Stomach (tissue), 4 donors: Measurements from ENCODE around the gene OR10V1.

Experiments used
- POLR2AphosphoS5 ChIP-seq, 3 donors: sonication (generic); formaldehyde crosslinking; IDR thresholded peaks; one replicate each; pipeline ENCODE4 v1.6.1; 2016; ENCODE audit warnings: antibody characterized with exemption in 3 of 3
- TF ChIP-seq, protein P1 (sequence below), 7 experiments: fragments of 450-650 bp in 4 of 7; fragments of 200-600 bp in 3 of 7; sonication (generic) in 3 of 7; IDR thresholded peaks; one replicate each; pipeline ENCODE4 v1.5.1; 2016 to 2019; ENCODE audit warnings: antibody characterized with exemption in 7 of 7, control low read depth in 2 of 7, mild to moderate bottlenecking in 1 of 7

DNA sequence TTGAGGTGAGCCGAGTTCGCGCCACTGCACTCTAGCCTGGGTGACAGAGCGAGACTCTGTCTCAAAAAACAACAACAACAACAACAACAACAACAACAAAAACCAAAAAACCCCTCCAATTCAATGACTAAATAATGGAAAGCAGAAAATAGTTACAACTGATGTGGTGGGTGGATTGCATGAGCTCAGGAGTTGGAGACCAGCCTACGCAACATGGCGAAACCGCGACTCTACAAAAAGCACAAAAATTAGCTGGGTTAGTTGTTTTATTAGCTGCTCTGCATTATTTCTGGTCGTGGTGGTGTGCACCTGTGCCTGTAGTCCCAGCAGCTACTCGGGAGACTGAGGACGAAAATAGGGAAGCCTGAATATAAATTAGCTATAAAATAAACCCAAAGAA is 42.2 kb downstream of the OR10V1 start:
- TF ChIP-seq, protein P1, sequence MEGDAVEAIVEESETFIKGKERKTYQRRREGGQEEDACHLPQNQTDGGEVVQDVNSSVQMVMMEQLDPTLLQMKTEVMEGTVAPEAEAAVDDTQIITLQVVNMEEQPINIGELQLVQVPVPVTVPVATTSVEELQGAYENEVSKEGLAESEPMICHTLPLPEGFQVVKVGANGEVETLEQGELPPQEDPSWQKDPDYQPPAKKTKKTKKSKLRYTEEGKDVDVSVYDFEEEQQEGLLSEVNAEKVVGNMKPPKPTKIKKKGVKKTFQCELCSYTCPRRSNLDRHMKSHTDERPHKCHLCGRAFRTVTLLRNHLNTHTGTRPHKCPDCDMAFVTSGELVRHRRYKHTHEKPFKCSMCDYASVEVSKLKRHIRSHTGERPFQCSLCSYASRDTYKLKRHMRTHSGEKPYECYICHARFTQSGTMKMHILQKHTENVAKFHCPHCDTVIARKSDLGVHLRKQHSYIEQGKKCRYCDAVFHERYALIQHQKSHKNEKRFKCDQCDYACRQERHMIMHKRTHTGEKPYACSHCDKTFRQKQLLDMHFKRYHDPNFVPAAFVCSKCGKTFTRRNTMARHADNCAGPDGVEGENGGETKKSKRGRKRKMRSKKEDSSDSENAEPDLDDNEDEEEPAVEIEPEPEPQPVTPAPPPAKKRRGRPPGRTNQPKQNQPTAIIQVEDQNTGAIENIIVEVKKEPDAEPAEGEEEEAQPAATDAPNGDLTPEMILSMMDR (IDR thresholded peaks at IDR 0.05), result no peak
- TF ChIP-seq POLR2AphosphoS5 (IDR thresholded peaks at IDR 0.05), result no peak
